SK-N-SH treated with all-trans-retinoic acid at 6 μM for 48 hours (cell line): Measurements from ENCODE around the gene OTOG.

Experiments used
- ATAC-seq: fragments of 200-7000 bp; cut with Tn5 transposase; 3 replicates; pipeline ENCODE4 v1.9.1; 2020; ENCODE audit warnings: mild to moderate bottlenecking, moderate library complexity
- ARNTL ChIP-seq: fragments of 450-650 bp; formaldehyde crosslinking; IDR thresholded peaks from 2 replicates; pipeline ENCODE4 v1.5.0; 2020; ENCODE audit warnings: low read depth, mild to moderate bottlenecking, moderate library complexity, borderline replicate concordance
- BACH2 ChIP-seq: fragments of 250-450 bp; sonication (Bioruptor Pico); IDR thresholded peaks from 2 replicates; pipeline ENCODE4 v1.9.0; 2021; ENCODE audit warnings: mild to moderate bottlenecking, borderline replicate concordance
- CREB5 ChIP-seq: fragments of 250-450 bp; sonication (Bioruptor Pico); IDR thresholded peaks from 2 replicates; pipeline ENCODE4 v1.5.1; 2020; ENCODE audit warnings: low read depth, mild to moderate bottlenecking, moderate library complexity
- CSDC2 ChIP-seq: fragments of 250-450 bp; sonication (Bioruptor Pico); IDR thresholded peaks from 2 replicates; pipeline ENCODE4 v1.5.0; 2020; ENCODE audit warnings: mild to moderate bottlenecking, moderate library complexity
- ESRRG ChIP-seq: fragments of 250-450 bp; sonication (Bioruptor Pico); IDR thresholded peaks from 2 replicates; pipeline ENCODE4 v1.6.1; 2021; ENCODE audit warnings: mild to moderate bottlenecking
- GLIS3 ChIP-seq: fragments of 250-450 bp; sonication (Bioruptor Pico); IDR thresholded peaks from 2 replicates; pipeline ENCODE4 v1.5.0; 2020; ENCODE audit warnings: mild to moderate bottlenecking, moderate library complexity
- ISL1 ChIP-seq: fragments of 250-450 bp; sonication (Bioruptor Pico); IDR thresholded peaks from 2 replicates; pipeline ENCODE4 v2.1.2; 2022; ENCODE audit warnings: mild to moderate bottlenecking, moderate library complexity
- OSR1 ChIP-seq: fragments of 250-450 bp; sonication (Bioruptor Pico); IDR thresholded peaks from 2 replicates; pipeline ENCODE4 v1.8.0; 2022; ENCODE audit warnings: moderate library complexity, mild to moderate bottlenecking, inconsistent platforms
- PATZ1 ChIP-seq: fragments of 250-450 bp; sonication (Bioruptor Pico); IDR thresholded peaks from 2 replicates; pipeline ENCODE4 v1.8.0; 2020; ENCODE audit warnings: mild to moderate bottlenecking, moderate library complexity, borderline replicate concordance
- RARB ChIP-seq: fragments of 250-450 bp; sonication (Bioruptor Pico); IDR thresholded peaks from 2 replicates; pipeline ENCODE4 v1.8.0; 2021; ENCODE audit warnings: mild to moderate bottlenecking, moderate library complexity
- SNAI2 ChIP-seq: fragments of 250-450 bp; sonication (Bioruptor Pico); IDR thresholded peaks from 2 replicates; pipeline ENCODE4 v1.5.0; 2020; ENCODE audit warnings: mild to moderate bottlenecking, moderate library complexity
- TCF4 ChIP-seq: fragments of 250-450 bp; sonication (Bioruptor Pico); IDR thresholded peaks from 2 replicates; pipeline ENCODE4 v1.8.0; 2021; ENCODE audit warnings: mild to moderate bottlenecking, moderate library complexity, borderline replicate concordance
- TOX ChIP-seq: fragments of 250-450 bp; sonication (Bioruptor Pico); IDR thresholded peaks from 2 replicates; pipeline ENCODE4 v1.8.0; 2021; ENCODE audit warnings: mild to moderate bottlenecking, moderate library complexity, borderline replicate concordance
- ZC3H10 ChIP-seq: fragments of 250-450 bp; sonication (Bioruptor Pico); IDR thresholded peaks from 2 replicates; pipeline ENCODE4 v1.5.1; 2021; ENCODE audit warnings: mild to moderate bottlenecking, moderate library complexity
- ZFP30 ChIP-seq: fragments of 450-650 bp; formaldehyde crosslinking; IDR thresholded peaks from 2 replicates; pipeline ENCODE4 v1.5.0; 2022; ENCODE audit warnings: mild to moderate bottlenecking, moderate library complexity
- ZNF565 ChIP-seq: fragments of 450-650 bp; formaldehyde crosslinking; conservative IDR thresholded peaks from 2 replicates; pipeline ENCODE4 v1.5.0; 2020; ENCODE audit warnings: low read depth, mild to moderate bottlenecking, moderate library complexity
- ZNF70 ChIP-seq: fragments of 450-650 bp; formaldehyde crosslinking; IDR thresholded peaks from 2 replicates; pipeline ENCODE4 v1.5.0; 2020; ENCODE audit warnings: mild to moderate bottlenecking, moderate library complexity
- ZNF8 ChIP-seq: fragments of 450-650 bp; formaldehyde crosslinking; IDR thresholded peaks from 2 replicates; pipeline ENCODE4 v1.5.0; 2020; ENCODE audit warnings: mild to moderate bottlenecking, moderate library complexity
- TF ChIP-seq, protein P1 (sequence below): fragments of 250-450 bp; sonication (Bioruptor Pico); IDR thresholded peaks from 2 replicates; pipeline ENCODE4 v1.5.1; 2021; ENCODE audit warnings: mild to moderate bottlenecking, moderate library complexity
- TF ChIP-seq, protein P2 (sequence below): fragments of 250-450 bp; sonication (Bioruptor Pico); IDR thresholded peaks from 2 replicates; pipeline ENCODE4 v1.8.0; 2021; ENCODE audit warnings: low read depth, mild to moderate bottlenecking, moderate library complexity, borderline replicate concordance

The OTOG gene

DNA sequence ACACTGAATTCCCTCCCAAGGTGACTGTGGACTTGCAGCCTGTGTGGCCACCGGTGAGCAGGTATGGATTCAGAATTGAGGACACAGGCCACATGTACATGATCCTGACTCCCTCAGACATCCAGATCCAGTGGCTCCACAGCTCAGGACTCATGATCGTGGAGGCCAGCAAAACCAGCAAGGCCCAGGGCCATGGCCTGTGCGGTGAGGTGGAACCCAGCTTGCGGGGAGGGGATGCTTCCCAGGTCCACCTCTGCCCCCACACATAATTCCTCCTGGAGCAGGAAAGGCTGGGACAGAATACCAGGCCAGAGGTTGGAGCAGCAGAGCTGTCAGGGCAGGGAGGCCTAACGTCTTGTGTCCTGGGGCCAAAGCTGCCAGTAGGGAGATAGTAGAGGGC is 82.1 kb downstream of the OTOG start:
- no peak for TF ChIP-seq TOX
- TF ChIP-seq TCF4 (CRISPR knock-in tag), result no peak
- no peak for TF ChIP-seq SNAI2 (CRISPR knock-in tag)
- no peak for TF ChIP-seq ZFP30
- TF ChIP-seq, protein P1, sequence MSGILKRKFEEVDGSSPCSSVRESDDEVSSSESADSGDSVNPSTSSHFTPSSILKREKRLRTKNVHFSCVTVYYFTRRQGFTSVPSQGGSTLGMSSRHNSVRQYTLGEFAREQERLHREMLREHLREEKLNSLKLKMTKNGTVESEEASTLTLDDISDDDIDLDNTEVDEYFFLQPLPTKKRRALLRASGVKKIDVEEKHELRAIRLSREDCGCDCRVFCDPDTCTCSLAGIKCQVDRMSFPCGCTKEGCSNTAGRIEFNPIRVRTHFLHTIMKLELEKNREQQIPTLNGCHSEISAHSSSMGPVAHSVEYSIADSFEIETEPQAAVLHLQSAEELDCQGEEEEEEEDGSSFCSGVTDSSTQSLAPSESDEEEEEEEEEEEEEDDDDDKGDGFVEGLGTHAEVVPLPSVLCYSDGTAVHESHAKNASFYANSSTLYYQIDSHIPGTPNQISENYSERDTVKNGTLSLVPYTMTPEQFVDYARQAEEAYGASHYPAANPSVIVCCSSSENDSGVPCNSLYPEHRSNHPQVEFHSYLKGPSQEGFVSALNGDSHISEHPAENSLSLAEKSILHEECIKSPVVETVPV (CRISPR knock-in tag), result no peak
- no peak for TF ChIP-seq CREB5 (CRISPR knock-in tag)
- TF ChIP-seq RARB (CRISPR knock-in tag), result no peak
- no peak for TF ChIP-seq BACH2
- TF ChIP-seq ZNF565 (CRISPR knock-in tag), result no peak
- TF ChIP-seq ZC3H10, result no peak
- TF ChIP-seq, protein P2, sequence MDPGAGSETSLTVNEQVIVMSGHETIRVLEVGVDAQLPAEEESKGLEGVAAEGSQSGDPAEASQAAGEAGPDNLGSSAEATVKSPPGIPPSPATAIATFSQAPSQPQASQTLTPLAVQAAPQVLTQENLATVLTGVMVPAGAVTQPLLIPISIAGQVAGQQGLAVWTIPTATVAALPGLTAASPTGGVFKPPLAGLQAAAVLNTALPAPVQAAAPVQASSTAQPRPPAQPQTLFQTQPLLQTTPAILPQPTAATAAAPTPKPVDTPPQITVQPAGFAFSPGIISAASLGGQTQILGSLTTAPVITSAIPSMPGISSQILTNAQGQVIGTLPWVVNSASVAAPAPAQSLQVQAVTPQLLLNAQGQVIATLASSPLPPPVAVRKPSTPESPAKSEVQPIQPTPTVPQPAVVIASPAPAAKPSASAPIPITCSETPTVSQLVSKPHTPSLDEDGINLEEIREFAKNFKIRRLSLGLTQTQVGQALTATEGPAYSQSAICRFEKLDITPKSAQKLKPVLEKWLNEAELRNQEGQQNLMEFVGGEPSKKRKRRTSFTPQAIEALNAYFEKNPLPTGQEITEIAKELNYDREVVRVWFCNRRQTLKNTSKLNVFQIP (CRISPR knock-in tag), result no peak
- no peak for TF ChIP-seq GLIS3
- TF ChIP-seq CSDC2 (CRISPR knock-in tag), result no peak
- TF ChIP-seq ZNF8 (CRISPR knock-in tag), result no peak
- TF ChIP-seq ISL1, result no peak
- no peak for TF ChIP-seq OSR1 (CRISPR knock-in tag)
- no peak for TF ChIP-seq ZNF70 (CRISPR knock-in tag)
- no peak for ATAC-seq

DNA sequence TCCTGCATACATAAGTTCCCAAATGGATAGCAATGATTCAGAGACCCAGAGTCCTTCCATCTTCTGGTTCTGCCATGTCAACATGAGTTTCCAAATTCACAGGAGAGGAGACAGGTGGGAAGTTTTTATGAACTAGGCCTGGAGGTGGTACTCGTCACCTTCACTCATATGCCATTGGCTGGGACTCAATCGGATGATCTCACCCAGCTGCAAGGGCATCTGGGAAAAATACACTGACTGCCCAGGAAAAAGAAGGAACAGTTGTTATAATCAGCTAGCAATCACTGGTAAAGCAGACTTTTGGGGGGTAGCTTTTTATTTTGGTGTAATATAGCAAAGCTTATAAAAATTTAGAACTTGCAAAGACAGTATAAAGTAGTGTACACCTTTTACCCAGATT is 83.9 kb downstream of the OTOG start:
- TF ChIP-seq ZNF70 (CRISPR knock-in tag) (no peak), RARB (CRISPR knock-in tag) (no peak), BACH2 (no peak), ARNTL (CRISPR knock-in tag) (no peak), ZC3H10 (no peak), ZNF565 (CRISPR knock-in tag) (no peak)
- ATAC-seq, result no peak

DNA sequence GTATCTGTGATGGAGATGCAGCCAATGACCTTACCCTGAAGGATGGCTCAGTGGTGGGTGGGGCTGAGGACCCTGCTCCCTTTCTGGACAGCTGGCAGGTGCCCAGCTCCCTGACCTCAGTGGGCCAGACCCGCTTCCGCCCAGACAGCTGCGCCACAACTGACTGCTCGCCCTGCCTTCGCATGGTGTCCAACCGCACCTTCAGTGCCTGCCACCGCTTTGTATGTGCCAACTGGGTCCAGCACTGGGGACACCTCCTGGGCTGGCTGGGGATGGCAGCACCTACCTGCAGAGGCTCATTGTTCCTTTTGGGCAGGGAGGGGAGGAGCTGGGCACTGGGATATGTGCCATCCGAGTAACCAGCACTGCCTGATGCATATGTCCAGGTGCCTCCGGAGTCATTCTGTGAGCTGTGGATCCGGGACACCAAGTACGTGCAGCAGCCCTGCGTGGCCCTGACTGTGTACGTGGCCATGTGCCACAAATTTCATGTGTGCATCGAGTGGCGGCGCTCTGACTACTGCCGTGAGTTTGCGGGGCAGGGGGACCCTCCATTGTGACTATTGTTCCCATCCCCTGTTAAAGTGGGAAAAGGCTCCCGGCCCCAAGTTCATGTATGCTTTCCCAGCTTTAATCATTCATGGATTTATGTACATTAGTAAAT is 84.8 kb downstream of the OTOG start:
- no peak for TF ChIP-seq ZNF8 (CRISPR knock-in tag)
- TF ChIP-seq PATZ1 (CRISPR knock-in tag), result no peak
- no peak for TF ChIP-seq GLIS3
- no peak for TF ChIP-seq BACH2
- TF ChIP-seq ARNTL (CRISPR knock-in tag), result no peak
- no peak for TF ChIP-seq ZFP30
- no peak for TF ChIP-seq ISL1
- no peak for TF ChIP-seq ESRRG (CRISPR knock-in tag)
- TF ChIP-seq OSR1 (CRISPR knock-in tag), result no peak
- no peak for ATAC-seq

- no peak for TF ChIP-seq CREB5 (CRISPR knock-in tag)
- ATAC-seq, result no peak; the same call in 2 of the 3 replicates
These were observed 86.4 kb downstream of the OTOG start for GRCh38 chr11:17633279-17633986.
